Activated naive CD4-positive, alpha-beta T cell treated with anti-CD3 and anti-CD28 coated beads, Interleukin-2, amount 50 U/mL, for 72 hours (primary cell): ENCODE measurements around the gene JPH3. TPM values are rescaled to one million over a fixed set of nuclear protein-coding genes. Genes with fewer than 3 reads are reported as not detected.
A peak's percentile ranks its signal among the peaks of the same experiment; 100 is the strongest.

Experiments used
- ATAC-seq, 2 donors: fragments of 150-1000 bp; cut with Tn5 transposase; 2 replicates each; pipeline ENCODE4 v1.10.0; 2021; ENCODE audit warnings: mild to moderate bottlenecking in 2 of 2, moderate library complexity in 2 of 2
- DNase-seq, 2 donors: peaks; one replicate each; pipeline ENCODE4 v3.0.0; 2021 to 2022; ENCODE audit warnings: low spot score in 2 of 2
- H3K27ac Mint-ChIP-seq, 2 donors: one replicate each; pipeline ENCODE4 v1.8.0; 2022; ENCODE audit warnings: mild to moderate bottlenecking in 2 of 2, mixed read lengths in 2 of 2
- H3K36me3 Mint-ChIP-seq, 2 donors: one replicate each; pipeline ENCODE4 v1.8.0; 2022; ENCODE audit warnings: mixed read lengths in 2 of 2
- H3K9me3 Mint-ChIP-seq, 2 donors: one replicate each; pipeline ENCODE4 v1.8.0; 2022; ENCODE audit warnings: mixed read lengths in 2 of 2
- total RNA-seq, 2 donors: library from RNA; stranded (reverse); gene quantifications; one replicate each; pipeline ENCODE4 v1.2.3, GENCODE V29; 2022

JPH3 gene
- total RNA-seq, 2 donors from 2014 or later: 0.37 TPM; not detected in 1

- Mint-ChIP-seq H3K9me3 (no peaks in the 10 kb centered on the region), H3K36me3 (no peaks in the 10 kb centered on the region), H3K27ac (no peak overlapping the region)
- ATAC-seq (no peak), DNase-seq (no peak)
Measured at GRCh38 chr16:87652386-87652785, 50.1 kb downstream of the JPH3 start.

GRCh38 chr16:87652799-87653198, 50.5 kb downstream of the JPH3 start:
- Mint-ChIP-seq H3K27ac (no peak overlapping the region), H3K36me3 (no peaks in the 10 kb centered on the region), H3K9me3 (no peaks in the 10 kb centered on the region)
- DNase-seq: no peak
- no peak for ATAC-seq

- no peak overlapping the region for H3K27ac Mint-ChIP-seq
- no peaks in the 10 kb centered on the region for H3K36me3 Mint-ChIP-seq
- no peaks in the 10 kb centered on the region for H3K9me3 Mint-ChIP-seq
- DNase-seq (no peak), ATAC-seq (peak in 1 of 2 donors; percentile 40)
Measured at GRCh38 chr16:87653234-87653633, 50.9 kb downstream of the JPH3 start.

GRCh38 chr16:87654826-87655225, 52.5 kb downstream of the JPH3 start:
- DNase-seq: no peak
- no peaks in the 10 kb centered on the region for H3K9me3 Mint-ChIP-seq
- no peak for ATAC-seq
- H3K36me3 Mint-ChIP-seq: no peaks in the 10 kb centered on the region
- H3K27ac Mint-ChIP-seq: no peak overlapping the region

- H3K36me3 Mint-ChIP-seq: no peaks in the 10 kb centered on the region
- H3K9me3 Mint-ChIP-seq: no peaks in the 10 kb centered on the region
- no peak overlapping the region for H3K27ac Mint-ChIP-seq
- DNase-seq (no peak), ATAC-seq (no peak)
Measured at GRCh38 chr16:87656328-87656727, 54.0 kb downstream of the JPH3 start.

GRCh38 chr16:87657621-87658192, 55.4 kb downstream of the JPH3 start:
- Mint-ChIP-seq H3K9me3 (no peaks in the 10 kb centered on the region), H3K27ac (no peak overlapping the region), H3K36me3 (no peaks in the 10 kb centered on the region)
- DNase-seq (peak in 1 of 2 donors; percentile 12), ATAC-seq (peak in 1 of 2 donors; percentile 71)

GRCh38 chr16:87658564-87659225, 56.4 kb downstream of the JPH3 start:
- no peak for DNase-seq
- no peaks in the 10 kb centered on the region for H3K9me3 Mint-ChIP-seq
- no peaks in the 10 kb centered on the region for H3K36me3 Mint-ChIP-seq
- H3K27ac Mint-ChIP-seq: no peak overlapping the region
- no peak for ATAC-seq

GRCh38 chr16:87661561-87661960, 59.3 kb downstream of the JPH3 start:
- Mint-ChIP-seq H3K27ac (no peak overlapping the region), H3K9me3 (no peaks in the 10 kb centered on the region), H3K36me3 (no peaks in the 10 kb centered on the region)
- peak in 1 of 2 donors; percentile 47 for ATAC-seq
- DNase-seq: peak in 1 of 2 donors; percentile 42

- ATAC-seq (no peak), DNase-seq (no peak)
- Mint-ChIP-seq H3K36me3 (no peaks in the 10 kb centered on the region), H3K27ac (no peak overlapping the region), H3K9me3 (no peaks in the 10 kb centered on the region)
Measured at GRCh38 chr16:87662254-87663204, 60.2 kb downstream of the JPH3 start.

- Mint-ChIP-seq H3K36me3 (no peaks in the 10 kb centered on the region), H3K27ac (no peak overlapping the region), H3K9me3 (no peaks in the 10 kb centered on the region)
- ATAC-seq (no peak), DNase-seq (no peak)
Measured at GRCh38 chr16:87664792-87665191, 62.5 kb downstream of the JPH3 start.

- Mint-ChIP-seq H3K27ac (no peak overlapping the region), H3K9me3 (no peaks in the 10 kb centered on the region), H3K36me3 (no peaks in the 10 kb centered on the region)
- DNase-seq (no peak), ATAC-seq (no peak)
Measured at GRCh38 chr16:87665193-87665592, 62.9 kb downstream of the JPH3 start.

GRCh38 chr16:87666919-87667318, 64.6 kb downstream of the JPH3 start:
- no peak for DNase-seq
- no peak overlapping the region for H3K27ac Mint-ChIP-seq
- no peaks in the 10 kb centered on the region for H3K36me3 Mint-ChIP-seq
- H3K9me3 Mint-ChIP-seq: no peaks in the 10 kb centered on the region
- no peak for ATAC-seq

GRCh38 chr16:87667443-87667842, 65.1 kb downstream of the JPH3 start:
- H3K27ac Mint-ChIP-seq: no peak overlapping the region
- no peak for DNase-seq
- H3K36me3 Mint-ChIP-seq: no peaks in the 10 kb centered on the region
- no peak for ATAC-seq
- H3K9me3 Mint-ChIP-seq: no peaks in the 10 kb centered on the region

GRCh38 chr16:87667946-87668345, 65.6 kb downstream of the JPH3 start:
- Mint-ChIP-seq H3K27ac (peak overlapping the region in 1 of 2 donors; percentile 17), H3K36me3 (no peaks in the 10 kb centered on the region), H3K9me3 (no peaks in the 10 kb centered on the region)
- ATAC-seq (no peak), DNase-seq (no peak)

- no peak for DNase-seq
- H3K36me3 Mint-ChIP-seq: no peaks in the 10 kb centered on the region
- H3K27ac Mint-ChIP-seq: no peak overlapping the region
- no peaks in the 10 kb centered on the region for H3K9me3 Mint-ChIP-seq
- ATAC-seq: no peak
Measured at GRCh38 chr16:87669672-87670071, 67.4 kb downstream of the JPH3 start.

- Mint-ChIP-seq H3K9me3 (no peaks in the 10 kb centered on the region), H3K36me3 (no peaks in the 10 kb centered on the region), H3K27ac (no peak overlapping the region)
- ATAC-seq (no peak), DNase-seq (no peak)
Measured at GRCh38 chr16:87671221-87671620, 68.9 kb downstream of the JPH3 start.

GRCh38 chr16:87671715-87672270, 69.5 kb downstream of the JPH3 start:
- Mint-ChIP-seq H3K36me3 (no peaks in the 10 kb centered on the region), H3K27ac (no peak overlapping the region), H3K9me3 (no peaks in the 10 kb centered on the region)
- ATAC-seq: no peak
- no peak for DNase-seq
